Astrocyte of the cerebellum (primary cell): Measurements from ENCODE around the gene DDX49.
"Not testable (repeated sequence)": the region's sequence is repeated elsewhere in the genome, so short reads cannot be mapped to it uniquely, and the experiment has no call there.

ENCODE experiments used
- DNase-seq: peaks from one replicate; pipeline ENCODE4 v3.0.0-alpha.2; 2011; ENCODE audit warnings: low read depth
- H3K4me3 ChIP-seq: 2 replicates; pipeline ENCODE4 v1.5.1; 2011; ENCODE audit warnings: mild to moderate bottlenecking, low read depth, low read length, moderate library complexity
- CTCF ChIP-seq: IDR thresholded peaks from 2 replicates; pipeline ENCODE4 v1.5.1; 2012; ENCODE audit warnings: low read length, low read depth, moderate library complexity, mild to moderate bottlenecking; ENCODE audit errors: missing control alignments
- in situ Hi-C: cut with HindIII; loops from 2 replicates; pipeline ENCODE4 v1.10.0; 2017; ENCODE audit warnings: low sequenced_read_pairs

The DDX49 gene

GRCh38 chr19:18913466-18913865, 6.0 kb upstream of the DDX49 start:
- no peak overlapping the region for H3K4me3 ChIP-seq
- DNase-seq, result no peak
- no peak for TF ChIP-seq CTCF
- in situ Hi-C loops, result no loop called here

GRCh38 chr19:18915639-18916038, 3.9 kb upstream of the DDX49 start:
- in situ Hi-C loops, result no loop called here
- H3K4me3 ChIP-seq, result no peak overlapping the region
- no peak for DNase-seq
- TF ChIP-seq CTCF, result no peak

- peak overlapping the region; percentile 76 for H3K4me3 ChIP-seq
- in situ Hi-C loops, DNase-seq: not testable (repeated sequence)
Observed at GRCh38 chr19:18917593-18917992, 1.9 kb upstream of the DDX49 start.

- peak overlapping the region; percentile 76 for H3K4me3 ChIP-seq
- no peak for TF ChIP-seq CTCF
- in situ Hi-C loops, result no loop called here
- DNase-seq, result no peak
Observed at GRCh38 chr19:18919900-18920214, 342 bp downstream of the DDX49 start.

- in situ Hi-C loops, result no loop called here
- H3K4me3 ChIP-seq, result peak overlapping the region; percentile 76
- DNase-seq, result no peak
- no peak for TF ChIP-seq CTCF
Observed at GRCh38 chr19:18920400-18920799, 885 bp downstream of the DDX49 start.

GRCh38 chr19:18921593-18921992, 2.1 kb downstream of the DDX49 start:
- in situ Hi-C loops, result no loop called here
- TF ChIP-seq CTCF, result no peak
- DNase-seq, result no peak
- no peak overlapping the region for H3K4me3 ChIP-seq

- DNase-seq, result no peak
- in situ Hi-C loops, result no loop called here
- TF ChIP-seq CTCF, result no peak
- no peak overlapping the region for H3K4me3 ChIP-seq
Observed at GRCh38 chr19:18922228-18922985, 2.9 kb downstream of the DDX49 start.
